HG03064 (cell line): ENCODE data around the gene ENC1.

Experiments used
- ATAC-seq: cut with Tn5 transposase; IDR thresholded peaks from one replicate; pipeline ENCODE4 v1.9.1; 2021; ENCODE audit warnings: low read depth; ENCODE audit not compliant: unreplicated experiment

ENC1 gene

DNA sequence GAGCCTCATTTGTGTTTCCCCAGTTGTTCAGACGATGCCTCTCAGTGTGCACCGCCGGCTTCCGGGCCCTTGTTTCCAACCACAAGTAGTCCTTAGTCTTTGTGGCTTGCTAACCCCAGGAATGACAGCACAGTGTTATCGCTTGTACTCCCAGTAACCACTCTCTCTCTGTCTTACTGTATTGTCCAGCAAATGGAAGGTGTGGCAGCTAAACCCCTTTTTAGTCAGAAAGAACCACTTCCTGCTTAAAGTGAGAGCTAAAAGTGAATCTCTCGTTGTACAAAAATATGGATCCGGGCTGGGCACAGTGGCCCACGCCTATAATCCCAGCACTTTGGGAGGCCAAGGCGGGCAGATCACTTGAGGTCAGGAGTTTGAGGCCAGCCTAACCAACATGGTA lies 61.3 kb downstream of the ENC1 start:
- peak; percentile 55 for ATAC-seq

DNA sequence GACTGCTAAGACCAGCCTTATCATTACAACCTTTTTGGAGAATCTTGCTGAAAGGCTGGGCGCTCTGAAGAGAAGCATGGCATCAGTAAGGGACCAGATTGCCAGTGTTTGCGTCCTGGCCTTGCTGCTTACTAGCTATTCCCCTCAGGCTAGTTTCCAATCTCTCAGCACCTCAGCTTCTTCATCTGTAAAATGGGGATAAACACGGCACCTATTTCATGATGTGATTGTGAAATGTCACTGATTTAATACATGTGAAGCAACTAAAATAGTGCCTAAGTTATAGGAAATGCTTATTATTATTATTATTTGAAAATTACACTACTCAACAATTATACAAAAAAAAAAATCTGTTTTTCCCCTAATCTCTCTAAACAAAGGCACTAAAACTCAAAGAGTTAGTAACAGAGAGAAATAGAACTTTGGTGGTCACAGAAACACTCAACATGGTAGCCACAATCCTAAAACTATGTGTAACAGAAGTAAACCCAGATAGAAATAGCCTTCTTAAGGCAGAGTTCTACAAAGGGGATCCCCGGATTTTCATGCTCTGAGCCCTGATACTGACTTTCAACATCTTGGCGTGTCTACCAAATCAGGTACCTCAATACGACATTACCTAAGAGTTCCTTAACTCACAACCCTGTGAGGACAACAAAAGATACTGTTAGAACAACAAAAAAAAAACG lies 62.0 kb downstream of the ENC1 start:
- ATAC-seq = no peak
